Stimulated activated CD4-positive, alpha-beta T cell treated with anti-CD3 and anti-CD28 coated beads, TNF-alpha, amount 100 ng/mL, for 48 hours (primary cell): ENCODE results near the gene BAHCC1.

Experiments used
- DNase-seq, 3 donors: peaks; one replicate each; pipeline ENCODE4 v3.0.0-alpha.2; 2020; ENCODE audit warnings: low read depth in 3 of 3

The BAHCC1 gene

DNA sequence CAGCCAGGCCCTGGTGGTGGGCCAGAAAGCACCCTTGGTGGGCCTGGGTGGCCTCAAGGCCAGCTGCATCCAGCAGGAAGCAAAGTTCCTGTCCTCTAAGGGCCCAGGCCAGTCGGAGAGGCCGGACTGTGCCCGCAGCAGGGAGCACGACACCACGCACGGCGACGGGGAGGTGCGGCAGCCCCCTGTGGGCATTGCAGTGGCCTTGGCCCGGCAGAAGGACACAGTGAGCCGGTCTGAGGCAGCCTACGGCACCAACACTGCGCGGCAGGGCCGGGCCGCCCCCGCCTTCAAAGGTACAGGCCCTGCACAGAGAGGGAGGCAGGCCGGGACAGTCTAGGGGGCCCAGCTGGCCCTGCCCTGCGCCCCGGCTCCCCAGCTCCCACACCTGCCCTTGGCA is 48.0 kb downstream of the BAHCC1 start:
- DNase-seq = no peak

GRCh38 chr17:81444610-81445339 is 49.5 kb downstream of the BAHCC1 start:
- no peak for DNase-seq

- DNase-seq = no peak
Measured at GRCh38 chr17:81445642-81446503, 50.6 kb downstream of the BAHCC1 start.

DNA sequence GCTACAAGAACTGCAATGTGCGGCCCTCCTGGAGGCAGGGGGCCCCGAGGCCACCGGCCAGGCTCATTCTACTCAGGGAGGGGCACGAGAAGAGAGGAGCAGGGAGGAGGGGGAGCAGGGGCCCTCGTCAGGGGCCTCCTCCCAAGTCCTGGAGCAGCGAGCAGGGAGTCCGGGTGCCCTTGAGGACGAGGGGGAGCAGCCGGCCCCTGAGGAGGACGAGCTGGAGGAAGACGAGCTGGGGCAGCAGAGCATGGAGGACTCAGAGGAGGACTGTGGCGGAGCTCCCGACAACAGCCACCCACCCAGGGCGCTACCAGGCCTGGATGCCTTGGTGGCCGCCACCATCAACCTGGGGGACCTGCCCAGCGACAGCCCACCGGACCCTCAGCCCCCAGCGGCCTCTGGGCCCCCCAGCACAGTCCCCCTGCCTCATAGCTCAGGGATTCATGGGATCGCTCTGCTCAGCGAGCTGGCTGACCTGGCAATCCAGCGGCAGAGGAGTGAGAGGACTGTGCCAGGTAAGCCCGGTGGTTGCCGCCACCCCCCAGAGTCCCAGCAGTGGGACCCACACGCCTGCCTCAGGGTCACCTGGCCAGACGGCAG is 52.2 kb downstream of the BAHCC1 start:
- DNase-seq = no peak

DNA sequence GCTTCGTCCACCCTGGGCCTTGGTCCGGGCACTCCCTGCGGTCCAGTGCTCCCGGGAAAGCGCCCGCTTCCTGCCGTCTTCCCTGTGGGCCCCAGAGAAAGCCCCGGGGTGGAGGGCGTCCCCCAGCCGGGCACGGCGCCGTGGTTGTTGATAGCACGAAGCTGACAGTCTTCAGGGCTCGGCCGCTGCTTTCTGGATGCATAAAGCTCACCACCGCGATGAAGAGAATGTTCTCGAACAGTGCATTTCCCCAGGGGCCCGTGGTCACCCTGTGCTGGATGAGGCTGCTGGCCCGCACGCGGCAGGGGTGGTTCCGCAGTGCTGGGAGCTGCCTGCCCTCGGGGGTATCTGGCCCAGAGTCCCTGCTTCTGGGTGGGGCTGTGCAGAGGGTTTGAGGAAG is 53.2 kb downstream of the BAHCC1 start:
- no peak for DNase-seq

GRCh38 chr17:81448950-81449349 is 53.7 kb downstream of the BAHCC1 start:
- no peak for DNase-seq

DNA sequence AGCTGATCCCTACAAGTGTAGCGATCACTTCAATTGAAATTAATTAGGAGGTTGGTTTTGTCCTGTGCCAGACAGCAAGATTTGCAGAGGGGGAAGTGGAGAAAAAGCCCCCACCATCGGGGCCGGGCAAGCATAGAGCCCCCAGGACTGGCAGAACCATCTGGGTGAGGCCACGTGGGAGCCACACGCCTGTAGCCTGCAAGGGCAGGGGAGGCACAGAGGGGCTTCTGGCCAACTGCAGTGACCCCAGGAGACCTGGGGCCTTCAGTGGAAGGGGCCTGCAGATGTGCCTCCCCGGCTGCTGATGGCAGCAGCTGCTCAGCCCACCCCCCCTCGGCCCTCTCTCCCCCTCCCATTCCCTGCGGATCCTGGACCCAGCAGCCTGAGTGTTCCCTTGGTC is 54.1 kb downstream of the BAHCC1 start:
- DNase-seq = no peak

- no peak for DNase-seq
Measured at GRCh38 chr17:81451823-81452222, 56.6 kb downstream of the BAHCC1 start.

GRCh38 chr17:81452551-81452950 is 57.3 kb downstream of the BAHCC1 start:
- no peak for DNase-seq

- no peak for DNase-seq
Measured at GRCh38 chr17:81453076-81453475, 57.8 kb downstream of the BAHCC1 start.

DNA sequence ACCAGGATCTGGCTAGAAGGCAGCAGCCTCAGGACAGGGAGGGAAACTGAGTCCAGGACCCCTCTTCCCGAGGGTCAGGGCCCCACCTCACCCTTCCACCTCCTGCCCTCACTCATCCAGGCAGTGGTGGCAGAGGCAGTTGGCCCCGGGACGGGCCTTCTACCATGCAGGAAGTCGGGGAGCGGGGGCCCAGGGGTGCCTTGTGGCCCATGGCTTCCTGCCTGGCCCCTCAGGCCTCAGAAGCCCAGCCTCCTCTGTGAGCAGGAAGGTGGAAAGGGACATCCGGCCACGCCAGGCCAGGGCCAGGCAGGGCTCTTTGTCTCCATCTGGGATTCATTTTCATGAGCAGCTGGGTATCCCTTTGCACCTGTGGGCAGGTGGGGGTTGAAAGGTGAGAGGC is 58.5 kb downstream of the BAHCC1 start:
- DNase-seq = no peak

GRCh38 chr17:81454473-81454872 is 59.2 kb downstream of the BAHCC1 start:
- no peak for DNase-seq

GRCh38 chr17:81455387-81455786 is 60.1 kb downstream of the BAHCC1 start:
- DNase-seq = no peak

- no peak for DNase-seq
Measured at GRCh38 chr17:81456091-81456490, 60.8 kb downstream of the BAHCC1 start.

DNA sequence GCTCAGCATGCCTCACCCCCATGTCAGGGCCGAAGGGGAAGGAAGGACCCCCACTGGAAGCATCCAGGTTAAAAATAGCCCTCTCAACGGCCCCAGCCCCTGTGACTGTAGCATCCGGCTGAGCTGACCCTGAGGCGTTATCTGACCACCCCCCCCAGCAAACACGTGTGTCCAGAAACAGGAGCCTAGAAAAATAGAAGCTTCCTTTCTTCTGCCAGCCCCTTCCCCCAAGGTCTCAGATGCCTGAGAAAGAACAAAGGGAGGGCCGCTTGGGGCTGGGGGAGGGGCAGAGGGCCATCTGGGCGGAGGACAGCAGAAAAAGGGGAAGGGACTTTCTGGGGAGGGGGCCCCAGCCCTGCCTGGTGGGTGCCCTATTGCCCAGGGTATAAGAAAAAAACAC is 61.5 kb downstream of the BAHCC1 start:
- DNase-seq = no peak

- DNase-seq = no peak
Measured at GRCh38 chr17:81457401-81457800, 62.1 kb downstream of the BAHCC1 start.

- no peak for DNase-seq
Measured at GRCh38 chr17:81457917-81458555, 62.8 kb downstream of the BAHCC1 start.

GRCh38 chr17:81458628-81459027 is 63.4 kb downstream of the BAHCC1 start:
- DNase-seq = no peak

GRCh38 chr17:81459224-81459623 is 64.0 kb downstream of the BAHCC1 start:
- no peak for DNase-seq

DNA sequence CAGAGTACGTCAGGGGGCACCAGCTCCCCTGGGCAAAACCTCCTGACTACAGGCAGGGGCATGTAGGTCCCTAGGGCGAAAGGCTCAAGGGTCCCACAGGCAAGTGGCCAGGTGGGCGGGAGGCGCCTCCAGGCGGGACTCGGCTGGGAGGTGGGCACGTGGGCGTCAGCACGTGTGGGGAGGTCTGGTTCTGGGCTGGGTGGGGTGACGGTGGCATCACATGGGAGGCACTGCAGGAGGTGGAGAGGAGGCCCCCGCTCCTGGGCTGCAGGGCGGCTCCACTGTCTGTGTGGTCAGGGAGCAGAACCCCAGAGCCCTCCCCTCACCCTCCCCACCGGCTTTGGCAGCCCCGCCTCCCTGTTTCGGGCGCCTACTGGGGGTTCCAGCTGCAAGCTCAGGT is 64.6 kb downstream of the BAHCC1 start:
- no peak for DNase-seq

DNA sequence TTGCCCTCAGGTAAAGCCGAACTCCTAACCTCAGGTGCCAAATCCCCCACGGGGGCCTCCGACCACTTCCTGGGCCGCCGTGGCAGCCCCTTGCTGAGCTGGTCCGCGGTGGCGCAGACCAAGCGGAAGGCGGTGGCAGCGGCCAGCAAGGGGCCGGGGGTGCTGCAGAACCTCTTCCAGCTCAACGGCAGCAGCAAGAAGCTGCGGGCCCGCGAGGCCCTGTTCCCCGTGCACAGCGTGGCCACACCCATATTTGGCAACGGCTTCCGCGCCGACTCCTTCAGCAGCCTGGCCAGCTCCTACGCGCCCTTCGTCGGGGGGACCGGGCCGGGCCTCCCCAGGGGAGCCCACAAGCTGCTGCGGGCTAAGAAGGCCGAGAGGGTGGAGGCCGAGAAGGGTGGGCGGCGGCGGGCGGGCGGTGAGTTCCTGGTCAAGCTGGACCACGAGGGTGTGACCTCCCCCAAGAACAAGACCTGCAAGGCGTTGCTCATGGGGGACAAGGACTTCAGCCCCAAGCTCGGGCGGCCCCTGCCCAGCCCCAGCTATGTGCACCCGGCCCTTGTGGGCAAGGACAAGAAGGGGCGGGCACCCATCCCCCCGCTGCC is 65.7 kb downstream of the BAHCC1 start:
- no peak for DNase-seq
